Panc1 (cell line): ENCODE data around the gene CCBE1. TPM values are rescaled to one million over a fixed set of nuclear protein-coding genes. Genes with fewer than 3 reads are reported as not detected.

Experiments used
- ATAC-seq: fragments of 200-7000 bp; cut with Tn5 transposase; 2 replicates; pipeline ENCODE4 v1.9.1; 2020; ENCODE audit warnings: mild to moderate bottlenecking, moderate library complexity
- BruUV-seq: library from RNA; stranded (reverse); fragments of 400-500 nt; replicated peaks from 2 replicates; lab custom pipeline; 2021; lab: Mats Ljungman, UMichigan
- CTCF ChIA-PET: fragments of 300-600 bp; sonication (Branson Sonifier 250); formaldehyde crosslinking; loops from one replicate; lab custom pipeline; 2022; ENCODE audit warnings: antibody characterized with exemption; lab: Charles Lee
- POLR2A ChIA-PET: fragments of 300-600 bp; sonication (Branson Sonifier 250); formaldehyde crosslinking; loops from one replicate; lab custom pipeline; 2022; ENCODE audit warnings: antibody characterized with exemption; lab: Charles Lee
- DNase-seq: peaks from one replicate; pipeline ENCODE4 v3.0.0-alpha.2; 2010; ENCODE audit warnings: low read depth, low spot score
- H3K27ac ChIP-seq: 2 replicates; pipeline ENCODE4 v1.5.1; 2011; ENCODE audit warnings: mild to moderate bottlenecking, low read length, inconsistent platforms
- H3K27me3 ChIP-seq: fragments of 200-500 bp; sonication (Bioruptor generic); 2 replicates; pipeline ENCODE4 v1.6.0; 2014; ENCODE audit warnings: low read length, inconsistent platforms; ENCODE audit not compliant: control insufficient read depth, insufficient read depth
- H3K36me3 ChIP-seq: fragments of 200-500 bp; sonication (Bioruptor generic); 2 replicates; pipeline ENCODE4 v1.5.1; 2014; ENCODE audit warnings: inconsistent platforms, mild to moderate bottlenecking, low read length, moderate library complexity; ENCODE audit not compliant: control insufficient read depth, insufficient read depth
- H3K4me1 ChIP-seq: 2 replicates; pipeline ENCODE4 v1.5.1; 2011; ENCODE audit warnings: inconsistent platforms, mild to moderate bottlenecking, low read length, moderate library complexity; ENCODE audit not compliant: control insufficient read depth, insufficient read depth
- H3K4me3 ChIP-seq, 2 experiments: 2 replicates each; pipeline ENCODE4 v1.5.1; 2011 to 2012; ENCODE audit warnings: low read depth in 2 of 2, low read length in 2 of 2, mild to moderate bottlenecking in 2 of 2, inconsistent platforms in 1 of 2, moderate library complexity in 1 of 2
- H3K9me3 ChIP-seq: fragments of 200-500 bp; sonication (Bioruptor generic); 2 replicates; pipeline ENCODE4 v1.5.1; 2014; ENCODE audit warnings: low read depth, mild to moderate bottlenecking, inconsistent platforms, low read length, moderate library complexity; ENCODE audit not compliant: control insufficient read depth, insufficient read depth
- POLR2AphosphoS5 ChIP-seq: IDR thresholded peaks from 2 replicates; pipeline ENCODE4 v1.6.1; 2012; ENCODE audit warnings: mild to moderate bottlenecking, low read depth, low read length, moderate library complexity
- SIN3A ChIP-seq: IDR thresholded peaks from 2 replicates; pipeline ENCODE4 v1.6.1; 2012; ENCODE audit warnings: low read depth, mild to moderate bottlenecking, low read length, moderate library complexity, borderline replicate concordance; ENCODE audit not compliant: insufficient read depth
- TCF7L2 ChIP-seq: IDR thresholded peaks from 2 replicates; pipeline ENCODE4 v1.6.1; 2011; ENCODE audit warnings: mild to moderate bottlenecking, low read depth, low read length, inconsistent platforms
- in situ Hi-C: cut with HindIII; loops from 2 replicates; pipeline ENCODE4 v1.10.0; 2016; ENCODE audit warnings: low sequenced_read_pairs, low pct_unique_long_range_greater_than_20kb
- intact Hi-C: fragments of 100-400 bp; cut with micrococcal nuclease; formaldehyde crosslinking; loops from one replicate; pipeline ENCODE4 v1.10.0; 2022; ENCODE audit not compliant: unreplicated experiment
- total RNA-seq: library from RNA; stranded (reverse); gene quantifications from one replicate; pipeline ENCODE4 v1.2.1, GENCODE V29; 2021; ENCODE audit not compliant: unreplicated experiment
- TF ChIP-seq, protein P1 (sequence below), 2 experiments: IDR thresholded peaks; 2 replicates each; pipeline ENCODE4 v1.6.1; 2011 to 2012; ENCODE audit warnings: low read depth in 2 of 2, control low read depth in 1 of 2, low read length in 1 of 2, mild to moderate bottlenecking in 1 of 2, moderate library complexity in 1 of 2; ENCODE audit not compliant: insufficient read depth in 1 of 2
- TF ChIP-seq, protein P2 (sequence below): fragments of 450-650 bp; IDR thresholded peaks from 2 replicates; pipeline ENCODE4 v1.5.1; 2017; ENCODE audit warnings: mild to moderate bottlenecking

CCBE1 gene
- total RNA-seq, 1 experiment from 2014 or later = 0.13 TPM

DNA sequence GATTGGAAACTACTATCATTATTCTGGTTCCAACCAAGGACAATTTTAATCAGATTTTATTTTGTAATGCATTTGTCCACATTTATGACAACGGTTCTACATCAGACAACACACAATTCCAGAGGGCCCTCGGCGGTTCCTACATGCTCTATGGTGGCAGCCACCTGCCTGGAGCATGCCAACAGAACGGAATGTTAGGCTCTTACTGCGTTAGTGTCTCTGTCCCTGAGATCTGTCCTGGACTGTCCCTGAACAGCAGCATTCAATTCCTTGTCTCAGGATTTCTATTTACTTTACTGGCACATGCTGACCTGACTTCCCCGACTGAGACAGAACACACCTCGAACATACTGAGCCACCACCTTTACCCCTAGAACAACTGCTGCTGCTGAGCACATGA is 117.7 kb downstream of the CCBE1 start:
- Histone ChIP-seq H3K36me3 (no peaks in the 10 kb centered on the region), H3K27ac (no peak overlapping the region), H3K4me3 (no peak overlapping the region), H3K27me3 (no peaks in the 10 kb centered on the region), H3K9me3 (no peaks in the 10 kb centered on the region), H3K4me1 (no peaks in the 10 kb centered on the region)
- ChIA-PET CTCF (no interaction called here), POLR2A (no interaction called here)
- BruUV-seq = no TSS peak
- in situ Hi-C loops = no loop called here
- TF ChIP-seq, protein P1, sequence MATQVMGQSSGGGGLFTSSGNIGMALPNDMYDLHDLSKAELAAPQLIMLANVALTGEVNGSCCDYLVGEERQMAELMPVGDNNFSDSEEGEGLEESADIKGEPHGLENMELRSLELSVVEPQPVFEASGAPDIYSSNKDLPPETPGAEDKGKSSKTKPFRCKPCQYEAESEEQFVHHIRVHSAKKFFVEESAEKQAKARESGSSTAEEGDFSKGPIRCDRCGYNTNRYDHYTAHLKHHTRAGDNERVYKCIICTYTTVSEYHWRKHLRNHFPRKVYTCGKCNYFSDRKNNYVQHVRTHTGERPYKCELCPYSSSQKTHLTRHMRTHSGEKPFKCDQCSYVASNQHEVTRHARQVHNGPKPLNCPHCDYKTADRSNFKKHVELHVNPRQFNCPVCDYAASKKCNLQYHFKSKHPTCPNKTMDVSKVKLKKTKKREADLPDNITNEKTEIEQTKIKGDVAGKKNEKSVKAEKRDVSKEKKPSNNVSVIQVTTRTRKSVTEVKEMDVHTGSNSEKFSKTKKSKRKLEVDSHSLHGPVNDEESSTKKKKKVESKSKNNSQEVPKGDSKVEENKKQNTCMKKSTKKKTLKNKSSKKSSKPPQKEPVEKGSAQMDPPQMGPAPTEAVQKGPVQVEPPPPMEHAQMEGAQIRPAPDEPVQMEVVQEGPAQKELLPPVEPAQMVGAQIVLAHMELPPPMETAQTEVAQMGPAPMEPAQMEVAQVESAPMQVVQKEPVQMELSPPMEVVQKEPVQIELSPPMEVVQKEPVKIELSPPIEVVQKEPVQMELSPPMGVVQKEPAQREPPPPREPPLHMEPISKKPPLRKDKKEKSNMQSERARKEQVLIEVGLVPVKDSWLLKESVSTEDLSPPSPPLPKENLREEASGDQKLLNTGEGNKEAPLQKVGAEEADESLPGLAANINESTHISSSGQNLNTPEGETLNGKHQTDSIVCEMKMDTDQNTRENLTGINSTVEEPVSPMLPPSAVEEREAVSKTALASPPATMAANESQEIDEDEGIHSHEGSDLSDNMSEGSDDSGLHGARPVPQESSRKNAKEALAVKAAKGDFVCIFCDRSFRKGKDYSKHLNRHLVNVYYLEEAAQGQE (IDR thresholded peaks at IDR 0.05; ENCODE audit: insufficient read depth in 1 of 2, low read depth in 2 of 2, low read length in 1 of 2) = no peak
- no peak for TF ChIP-seq TCF7L2
- TF ChIP-seq, protein P2, sequence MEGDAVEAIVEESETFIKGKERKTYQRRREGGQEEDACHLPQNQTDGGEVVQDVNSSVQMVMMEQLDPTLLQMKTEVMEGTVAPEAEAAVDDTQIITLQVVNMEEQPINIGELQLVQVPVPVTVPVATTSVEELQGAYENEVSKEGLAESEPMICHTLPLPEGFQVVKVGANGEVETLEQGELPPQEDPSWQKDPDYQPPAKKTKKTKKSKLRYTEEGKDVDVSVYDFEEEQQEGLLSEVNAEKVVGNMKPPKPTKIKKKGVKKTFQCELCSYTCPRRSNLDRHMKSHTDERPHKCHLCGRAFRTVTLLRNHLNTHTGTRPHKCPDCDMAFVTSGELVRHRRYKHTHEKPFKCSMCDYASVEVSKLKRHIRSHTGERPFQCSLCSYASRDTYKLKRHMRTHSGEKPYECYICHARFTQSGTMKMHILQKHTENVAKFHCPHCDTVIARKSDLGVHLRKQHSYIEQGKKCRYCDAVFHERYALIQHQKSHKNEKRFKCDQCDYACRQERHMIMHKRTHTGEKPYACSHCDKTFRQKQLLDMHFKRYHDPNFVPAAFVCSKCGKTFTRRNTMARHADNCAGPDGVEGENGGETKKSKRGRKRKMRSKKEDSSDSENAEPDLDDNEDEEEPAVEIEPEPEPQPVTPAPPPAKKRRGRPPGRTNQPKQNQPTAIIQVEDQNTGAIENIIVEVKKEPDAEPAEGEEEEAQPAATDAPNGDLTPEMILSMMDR = no peak
- TF ChIP-seq SIN3A = no peak
- no peak for TF ChIP-seq POLR2AphosphoS5
- ATAC-seq (no peak), DNase-seq (no peak)
- intact Hi-C loops = no loop called here

DNA sequence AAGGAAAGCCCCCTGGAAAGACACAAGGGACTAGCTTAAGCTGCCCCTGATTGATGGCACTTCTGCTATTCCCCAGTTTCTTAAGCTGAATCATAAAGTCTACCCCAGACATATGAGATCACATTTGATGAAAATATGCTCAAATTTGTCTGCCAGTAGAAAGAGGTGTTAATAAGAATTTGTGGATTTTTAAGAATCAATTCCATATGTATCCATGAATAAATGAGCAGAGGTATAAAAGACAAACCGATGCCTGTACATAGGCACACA is 119.9 kb downstream of the CCBE1 start:
- CTCF ChIA-PET = no interaction called here
- TF ChIP-seq POLR2AphosphoS5 (no peak), TCF7L2 (no peak), SIN3A (no peak)
- TF ChIP-seq, protein P2 = no peak
- TF ChIP-seq, protein P1 (IDR thresholded peaks at IDR 0.05; ENCODE audit: insufficient read depth in 1 of 2, low read depth in 2 of 2, low read length in 1 of 2) = no peak

More for the DNA sequence above, 119.9 kb downstream of the CCBE1 start:
- intact Hi-C loops = no loop called here
- Histone ChIP-seq H3K4me3 (no peak overlapping the region), H3K36me3 (no peaks in the 10 kb centered on the region), H3K4me1 (no peaks in the 10 kb centered on the region), H3K9me3 (no peaks in the 10 kb centered on the region), H3K27me3 (no peaks in the 10 kb centered on the region), H3K27ac (no peak overlapping the region)
- in situ Hi-C loops = no loop called here
- ATAC-seq (no peak), DNase-seq (no peak)
- POLR2A ChIA-PET = no interaction called here
- no TSS peak for BruUV-seq
